Activated T-cell treated with anti-CD3 and anti-CD28 coated beads, Interleukin-2, amount 50 U/mL, for 48 hours (primary cell): ENCODE measurements around the gene COL4A3.

Experiments
- DNase-seq, 2 experiments: peaks; one replicate each; pipeline ENCODE4 v3.0.0-alpha.2; 2020

Gene COL4A3

DNA sequence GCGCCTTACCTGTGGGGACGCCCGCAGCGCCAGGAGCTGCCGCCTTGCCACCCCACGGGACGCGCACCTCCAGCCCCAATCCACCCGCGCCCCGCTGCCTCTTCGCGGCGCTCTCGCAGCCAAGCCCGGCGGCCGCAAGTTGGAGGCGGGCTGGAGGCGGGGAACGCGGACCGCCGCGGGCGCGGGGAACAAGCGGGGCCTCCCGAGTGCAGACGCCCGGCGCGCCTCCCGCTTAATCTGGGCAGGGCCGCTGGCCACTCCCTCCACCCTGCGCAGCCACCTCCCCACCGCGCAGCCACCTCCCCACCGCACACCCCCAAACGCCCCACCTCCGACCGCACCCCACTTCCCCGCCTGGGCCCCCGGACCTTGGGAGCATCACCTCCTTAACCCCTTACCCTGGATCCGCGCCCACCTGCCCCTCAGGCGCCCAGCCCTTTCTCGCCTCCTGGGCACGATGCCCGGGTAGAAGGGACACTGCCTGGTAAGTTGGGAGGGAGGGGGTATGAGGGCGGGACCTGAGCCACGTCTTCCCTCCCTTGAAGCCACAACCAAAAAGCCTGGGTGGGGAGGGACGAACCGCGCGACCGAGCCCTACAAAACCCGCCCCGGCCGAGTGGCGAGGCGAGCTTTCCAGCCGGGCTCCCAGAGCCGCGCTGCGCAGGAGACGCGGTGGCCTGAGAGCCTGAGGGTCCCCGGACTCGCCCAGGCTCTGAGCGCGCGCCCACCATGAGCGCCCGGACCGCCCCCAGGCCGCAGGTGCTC, at the start of gene COL4A3, which contains the start of gene COL4A4:
COL4A3 (plus strand) TSS at position 627 of the 765 bp plus-strand sequence; CDS start at position 730, 103 bp downstream.
COL4A4 (minus strand) TSS at position 208 of the 765 bp plus-strand sequence. CDS start 16,722 bp downstream, outside the sequence.
- peak; percentile 19 to 34 for DNase-seq

DNA sequence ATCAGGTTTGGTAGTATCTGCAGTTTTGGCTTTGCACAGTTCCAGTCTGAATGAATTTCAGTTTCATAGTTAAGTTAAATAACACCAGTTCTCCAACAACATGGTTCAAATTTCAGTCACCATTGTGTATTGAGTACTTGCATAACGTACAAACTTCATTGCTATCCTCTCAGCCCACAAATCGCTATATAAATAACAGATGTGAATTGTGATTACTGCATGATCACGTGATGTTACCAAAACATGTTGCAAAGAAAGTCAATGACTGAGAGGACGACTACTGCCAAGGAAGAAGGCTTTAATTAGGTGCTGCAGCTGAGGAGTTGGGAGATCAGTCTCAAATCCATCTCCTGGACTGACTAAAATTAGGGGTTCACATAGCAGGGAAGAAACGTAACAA, 48.7 kb upstream of the COL4A3 start:
- DNase-seq: no peak

DNA sequence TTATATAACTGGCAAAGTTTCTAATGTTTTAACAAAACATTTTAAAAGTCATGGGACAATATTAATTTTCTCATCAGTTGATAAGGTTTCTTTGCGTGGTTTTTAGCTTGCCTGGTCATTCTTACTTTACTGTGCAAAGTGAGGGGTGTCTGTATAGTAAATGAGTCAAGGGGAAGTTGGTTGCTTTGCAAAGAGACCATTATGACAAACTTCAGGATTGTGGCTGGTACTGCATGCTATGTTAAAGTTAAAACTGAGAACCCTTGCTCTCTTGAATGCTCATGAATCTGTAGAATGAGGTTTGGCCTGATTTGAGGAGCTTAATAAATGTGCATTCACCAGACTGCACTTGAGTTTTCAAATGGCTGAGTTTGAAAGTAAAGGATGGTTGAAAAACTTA, 47.4 kb upstream of the COL4A3 start:
- DNase-seq: no peak

DNA sequence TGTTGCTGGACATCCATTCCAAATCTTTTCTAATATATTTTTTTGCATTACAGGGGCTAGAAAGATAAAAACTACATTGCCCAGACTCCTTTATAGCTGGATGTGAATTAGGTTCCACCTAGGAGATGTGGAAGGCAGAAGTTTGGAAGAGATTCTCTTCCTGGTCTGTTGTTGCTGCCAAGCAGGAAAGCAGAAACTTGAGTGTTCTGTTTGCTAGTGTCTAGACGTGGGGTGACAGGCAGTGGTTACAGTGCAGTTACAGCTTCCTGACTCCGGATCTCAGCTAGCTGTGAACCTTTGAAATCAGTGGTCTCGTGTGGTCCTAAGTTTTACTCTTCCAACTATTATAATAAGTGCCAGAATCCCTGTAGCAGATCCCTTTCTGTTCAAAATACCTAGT, 46.6 kb upstream of the COL4A3 start:
- DNase-seq: no peak

DNA sequence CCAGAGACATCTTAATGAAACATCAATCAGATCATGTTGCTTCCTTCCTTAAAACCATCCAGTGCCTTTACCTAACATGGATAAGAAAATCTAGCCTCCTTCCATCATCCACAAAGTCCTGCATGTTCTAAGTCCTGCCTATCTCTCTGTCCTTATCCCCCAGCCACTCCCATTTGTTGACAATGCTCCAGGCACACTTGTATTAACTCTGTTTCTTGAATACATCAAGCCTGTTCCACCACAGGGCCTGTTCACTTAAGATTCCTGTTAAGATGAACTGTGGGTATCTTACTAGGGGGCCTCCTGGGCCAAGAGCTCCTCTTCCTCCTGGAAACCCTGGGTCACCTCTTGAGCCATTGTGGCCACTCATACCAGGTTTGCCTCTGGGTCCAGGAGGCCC, 46.1 kb upstream of the COL4A3 start:
- DNase-seq: no peak

DNA sequence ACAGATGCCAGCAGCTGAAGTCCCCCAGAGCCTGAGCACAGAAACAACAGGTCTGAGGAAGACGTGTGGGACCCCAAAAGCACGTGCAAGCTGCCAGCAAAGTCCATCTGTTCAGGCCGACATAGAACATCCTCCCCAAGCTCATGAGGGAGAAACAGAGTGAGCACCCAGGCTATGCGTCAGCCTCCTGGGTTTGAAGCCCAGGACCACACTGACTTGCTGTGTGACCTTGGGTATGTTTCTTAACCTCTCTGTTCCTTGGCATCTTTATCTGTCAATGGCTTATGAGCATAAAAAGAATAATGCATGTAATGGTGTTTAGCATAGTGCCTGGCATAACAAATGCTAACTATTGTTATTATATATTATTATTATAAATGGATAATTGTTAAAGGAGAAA, 40.7 kb upstream of the COL4A3 start:
- DNase-seq: no peak

DNA sequence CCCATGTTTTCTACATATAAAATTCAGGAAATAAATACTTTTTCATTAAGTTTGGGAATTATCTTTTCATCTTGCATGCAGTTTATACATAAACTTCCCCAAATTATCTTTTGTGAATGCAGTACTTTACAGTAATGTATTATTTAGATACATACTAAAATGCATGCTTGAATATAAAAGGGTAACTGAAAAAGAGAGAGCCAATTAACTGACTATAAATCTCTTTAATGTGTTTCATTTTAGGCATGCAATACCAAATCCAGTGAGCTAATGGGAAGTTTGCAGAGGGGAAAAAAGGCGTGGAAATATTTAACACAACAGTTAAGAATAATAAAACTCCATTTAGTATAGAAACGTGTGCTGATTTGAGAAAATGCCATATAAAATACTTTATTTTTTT, 39.6 kb upstream of the COL4A3 start:
- DNase-seq: no peak

DNA sequence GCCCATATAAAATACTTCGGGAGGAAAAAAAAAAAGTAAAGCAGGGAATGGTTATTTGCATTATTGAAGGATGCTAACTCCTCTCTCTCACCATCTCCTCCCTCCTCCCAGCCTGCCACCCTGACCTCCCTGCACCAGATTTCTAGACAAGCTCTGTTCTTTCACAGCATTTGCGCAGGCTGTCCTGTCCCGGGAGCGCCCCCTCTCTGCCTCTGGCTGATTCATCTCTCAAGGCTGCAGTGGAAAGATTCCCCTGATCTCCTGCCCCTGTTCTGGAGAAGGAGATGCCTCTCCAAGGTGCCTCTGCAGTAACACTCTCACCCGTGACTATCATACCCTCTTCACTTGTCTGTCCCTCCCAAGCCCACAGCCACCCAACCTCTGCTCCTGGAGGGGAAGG, 38.9 kb upstream of the COL4A3 start:
- no peak for DNase-seq

DNA sequence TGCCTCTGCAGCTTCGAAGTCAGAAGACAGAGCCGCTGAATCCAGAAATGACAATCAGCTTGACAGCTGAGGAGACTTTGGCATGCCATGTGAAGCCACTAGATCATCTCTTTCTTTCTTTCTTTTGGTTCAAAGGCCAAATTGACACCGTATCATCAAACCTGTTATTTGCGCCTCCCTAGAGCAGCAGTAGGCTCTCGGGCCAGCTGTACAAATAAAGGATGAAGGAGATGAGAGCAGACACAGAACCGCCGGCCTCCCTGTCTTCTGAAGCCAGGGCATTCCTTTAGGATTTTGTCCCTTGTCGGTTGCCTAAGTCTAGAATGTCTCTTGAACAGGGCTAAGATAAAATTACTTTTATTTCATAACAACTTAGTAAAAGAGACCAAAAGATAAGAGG, 37.2 kb upstream of the COL4A3 start:
- no peak for DNase-seq

DNA sequence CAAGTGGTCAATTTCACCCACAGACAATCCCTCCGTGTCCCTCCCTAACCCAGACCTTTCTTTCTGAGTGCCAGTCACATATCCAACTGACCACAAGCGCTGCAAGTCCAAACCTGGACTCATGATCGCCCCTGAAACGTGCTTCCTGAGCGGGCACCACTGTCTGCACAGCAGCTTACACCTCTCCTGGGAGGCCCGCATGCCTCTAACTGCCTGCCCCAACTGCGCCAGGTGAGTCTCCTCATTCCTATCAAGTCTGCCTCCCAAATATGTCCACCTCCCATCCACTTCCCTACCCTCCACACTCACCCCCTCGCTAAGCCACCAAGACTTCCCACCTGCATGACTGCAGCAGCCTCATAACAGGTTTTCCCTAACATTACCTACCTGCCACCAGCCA, 33.8 kb upstream of the COL4A3 start:
- DNase-seq: no peak

DNA sequence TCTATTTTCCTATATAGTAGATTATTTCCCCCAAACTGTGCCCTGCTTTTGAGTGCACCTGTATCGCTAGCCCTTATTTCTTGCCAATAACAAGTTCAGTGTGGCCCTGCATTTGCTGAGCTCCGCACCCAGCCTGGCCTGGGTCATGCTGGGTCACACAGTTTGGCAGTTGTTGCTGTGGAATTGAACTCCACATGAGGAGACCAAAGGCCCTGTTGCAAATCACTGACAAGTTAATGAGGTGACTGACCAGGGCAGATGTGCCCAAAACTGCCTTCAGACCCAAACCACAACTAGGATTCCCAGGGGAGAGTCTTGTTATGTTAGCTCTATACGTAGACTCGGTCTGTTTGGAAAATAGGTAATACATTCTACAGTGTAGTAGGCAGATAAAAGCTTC, 31.4 kb upstream of the COL4A3 start:
- DNase-seq: no peak

DNA sequence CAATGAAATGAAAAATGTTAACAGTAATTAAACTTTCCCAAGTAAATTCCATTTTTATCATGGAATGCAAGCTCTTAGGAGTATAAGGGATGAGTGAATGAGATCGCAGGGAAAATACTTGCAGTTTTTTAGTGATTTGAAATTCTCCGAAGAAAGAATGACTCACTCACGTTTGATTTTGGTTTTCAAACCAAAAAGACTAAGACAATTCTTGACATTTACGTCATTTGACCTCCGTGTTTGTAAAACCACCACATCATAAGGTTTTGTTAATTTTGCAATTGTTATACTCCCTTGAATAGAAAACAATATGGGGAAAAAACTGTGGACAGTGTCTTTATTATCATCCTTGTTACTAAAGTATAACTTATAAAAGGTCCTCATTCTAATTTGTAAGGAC, 29.8 kb upstream of the COL4A3 start:
- DNase-seq: no peak

DNA sequence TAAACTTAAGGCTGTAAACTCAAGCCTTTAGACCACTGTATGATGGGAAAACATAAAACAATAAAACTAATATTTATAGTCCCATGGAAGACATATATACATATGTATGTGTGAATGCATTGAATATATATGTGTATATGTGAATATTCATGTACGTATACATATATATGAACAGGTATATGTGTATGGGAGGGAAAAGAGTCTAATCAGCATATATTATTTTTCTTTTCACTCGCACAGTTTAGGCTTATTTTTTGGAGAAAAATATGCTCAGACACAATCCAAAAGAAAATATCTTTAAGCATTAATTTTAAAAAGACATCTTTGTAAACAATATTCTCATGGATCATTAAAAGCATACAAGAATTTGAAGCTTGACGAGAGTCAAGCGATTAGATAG, 23.1 kb upstream of the COL4A3 start:
- no peak for DNase-seq

DNA sequence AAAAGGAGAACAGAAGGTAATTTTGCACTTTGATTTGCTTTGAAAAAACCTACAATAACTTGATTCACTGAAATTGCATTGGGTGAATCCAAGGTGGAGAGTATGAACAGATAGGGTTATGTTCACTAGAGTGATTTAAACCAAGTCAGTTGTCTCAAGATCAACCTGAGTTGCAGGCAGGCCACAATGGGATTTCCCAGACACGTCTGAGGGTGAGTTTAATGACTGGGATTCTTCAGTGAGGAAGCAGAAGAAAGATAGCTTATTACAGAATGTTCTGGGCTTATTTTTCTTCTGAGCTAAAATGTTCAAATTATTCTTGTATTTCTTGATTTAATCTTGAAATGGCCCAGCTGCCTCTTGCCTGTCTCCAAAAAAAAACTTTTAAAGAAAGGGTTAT, 20.5 kb upstream of the COL4A3 start:
- DNase-seq: no peak

DNA sequence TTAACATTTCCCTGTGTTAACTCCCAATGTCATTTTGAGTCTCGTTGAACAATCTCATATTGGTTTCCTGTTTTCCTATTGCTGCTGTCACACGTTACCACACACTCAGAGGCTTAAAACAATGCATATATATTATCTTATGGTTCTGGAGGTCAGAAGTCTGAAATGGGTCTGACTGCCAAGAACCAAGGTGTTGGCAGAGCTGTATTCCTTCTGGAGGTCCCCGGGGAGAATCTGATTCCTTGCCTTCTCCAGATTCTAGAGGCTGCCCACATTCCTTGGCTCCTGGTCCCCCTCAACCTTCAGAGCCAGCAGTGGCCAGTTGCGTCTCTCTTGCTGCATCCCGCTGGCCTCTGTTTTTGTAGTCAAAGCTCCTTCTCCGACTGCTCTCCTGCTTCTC, 18.0 kb upstream of the COL4A3 start:
- no peak for DNase-seq

DNA sequence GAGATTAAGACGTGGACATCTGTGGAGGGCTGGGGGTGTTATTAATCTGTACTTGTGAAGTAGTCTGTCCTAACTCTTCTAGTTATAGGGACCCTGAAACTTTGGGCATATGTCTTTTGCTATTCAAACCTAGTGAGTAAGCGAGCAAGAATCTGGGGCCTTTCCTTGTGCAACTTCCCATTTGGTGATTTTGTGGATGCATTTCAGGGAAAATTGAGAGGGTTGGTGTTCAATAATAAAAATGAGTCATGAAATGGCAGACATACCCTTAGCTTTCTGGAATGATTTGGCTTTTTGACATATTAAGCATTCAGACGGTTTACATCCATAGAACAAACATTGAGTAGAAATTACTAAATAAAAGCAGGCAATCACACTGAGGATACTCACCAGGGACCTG, 17.4 kb upstream of the COL4A3 start:
- no peak for DNase-seq

DNA sequence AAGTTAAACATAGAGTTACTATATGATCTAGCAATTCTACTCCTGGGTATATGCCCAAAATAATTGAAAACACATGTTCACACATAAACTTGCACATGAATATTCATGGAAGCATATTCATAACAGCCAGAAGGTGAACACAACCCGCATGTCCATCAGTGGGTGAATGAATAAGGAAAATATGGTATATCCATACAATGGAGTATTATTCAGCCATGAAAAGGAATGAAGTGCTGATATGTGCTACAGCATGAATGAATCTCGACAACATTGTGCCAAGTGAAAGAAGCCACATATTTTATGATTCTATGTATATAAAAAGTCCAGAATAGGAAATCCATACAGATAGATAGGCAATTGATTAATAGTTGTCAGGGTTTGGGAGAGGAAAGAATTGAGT, 16.3 kb upstream of the COL4A3 start:
- DNase-seq: no peak

DNA sequence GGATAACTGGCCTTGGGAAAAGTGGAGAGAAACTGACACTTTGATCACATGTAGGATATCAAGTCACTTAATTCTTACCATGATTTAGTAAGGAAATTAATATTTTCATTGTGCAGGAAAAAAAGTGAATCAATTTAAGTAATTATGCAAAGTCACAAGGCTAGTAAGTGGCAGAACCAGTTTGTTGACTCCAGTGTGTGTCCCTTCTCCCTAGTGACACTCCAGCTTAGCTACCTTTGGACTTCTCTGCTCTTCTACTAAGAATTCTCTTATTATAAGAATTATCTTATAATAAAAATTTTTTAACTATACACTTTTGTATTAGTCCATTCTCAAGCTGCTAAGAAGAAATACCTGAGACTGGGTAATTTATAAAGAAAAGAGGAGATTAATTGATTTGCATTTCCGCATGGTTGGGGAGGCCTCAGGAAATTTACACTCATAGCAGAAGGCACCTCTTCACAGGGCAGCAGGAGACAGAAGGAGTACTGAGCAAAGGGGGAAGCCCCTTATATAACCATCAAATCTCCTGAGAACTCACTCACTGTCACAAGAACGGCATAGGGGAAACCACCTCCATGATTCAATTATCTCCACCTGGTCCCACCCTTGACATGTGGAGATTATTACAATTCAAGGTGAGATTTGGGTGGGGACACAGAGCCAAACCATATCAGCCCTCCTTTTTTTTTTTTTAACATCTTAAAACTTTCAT, 14.0 kb upstream of the COL4A3 start:
- no peak for DNase-seq

DNA sequence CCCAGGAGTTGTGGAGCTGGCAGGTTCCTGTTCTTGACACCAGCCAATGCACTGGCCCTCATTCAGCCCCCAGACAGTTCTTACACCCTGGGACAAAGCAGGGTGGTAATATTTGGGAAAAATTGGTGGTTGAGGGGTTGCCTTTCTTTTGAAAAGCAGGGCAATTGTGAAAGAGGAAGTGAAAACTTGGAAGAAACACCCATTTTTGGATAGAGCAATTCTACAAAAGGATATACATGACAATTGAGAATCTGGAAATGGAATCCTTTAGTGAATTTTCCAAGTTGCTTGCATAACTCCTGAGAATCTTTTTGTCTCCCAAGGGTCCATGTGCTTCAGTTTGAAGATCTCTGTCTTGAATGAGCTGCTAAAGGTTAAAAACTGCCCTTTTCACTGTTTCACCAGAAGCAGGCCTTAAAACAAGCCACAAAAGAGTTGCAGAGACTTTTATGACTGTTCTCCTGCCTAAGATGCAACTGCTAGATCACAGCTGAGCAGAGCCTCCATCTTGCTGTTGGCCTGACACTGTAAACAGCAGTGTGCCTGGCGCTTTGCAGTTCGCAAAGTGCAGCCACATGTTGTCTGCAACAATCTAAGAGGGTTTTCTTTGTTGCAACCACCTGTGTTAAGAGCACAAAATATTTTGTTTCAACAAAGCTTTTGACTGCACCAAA, 12.2 kb upstream of the COL4A3 start:
- DNase-seq: no peak

DNA sequence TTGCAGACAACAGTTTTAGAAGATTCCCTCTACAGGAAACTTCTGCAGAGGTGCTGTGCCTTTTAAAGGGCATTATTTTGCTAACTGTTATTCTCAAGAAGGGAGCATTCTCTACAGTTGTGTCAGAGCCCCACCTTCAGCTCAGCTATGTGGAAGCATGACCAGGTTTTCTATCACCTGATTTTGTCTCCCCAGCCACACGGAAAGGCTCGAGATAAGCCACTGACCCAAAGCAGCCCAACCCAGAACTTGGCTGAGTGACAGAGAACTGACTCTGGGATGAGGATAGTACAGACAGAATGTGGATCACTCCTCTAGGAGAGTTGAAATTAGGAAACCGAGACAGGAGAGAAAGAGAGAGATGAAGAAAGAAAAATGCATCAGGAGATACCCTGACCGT, 11.1 kb upstream of the COL4A3 start:
- DNase-seq: no peak

DNA sequence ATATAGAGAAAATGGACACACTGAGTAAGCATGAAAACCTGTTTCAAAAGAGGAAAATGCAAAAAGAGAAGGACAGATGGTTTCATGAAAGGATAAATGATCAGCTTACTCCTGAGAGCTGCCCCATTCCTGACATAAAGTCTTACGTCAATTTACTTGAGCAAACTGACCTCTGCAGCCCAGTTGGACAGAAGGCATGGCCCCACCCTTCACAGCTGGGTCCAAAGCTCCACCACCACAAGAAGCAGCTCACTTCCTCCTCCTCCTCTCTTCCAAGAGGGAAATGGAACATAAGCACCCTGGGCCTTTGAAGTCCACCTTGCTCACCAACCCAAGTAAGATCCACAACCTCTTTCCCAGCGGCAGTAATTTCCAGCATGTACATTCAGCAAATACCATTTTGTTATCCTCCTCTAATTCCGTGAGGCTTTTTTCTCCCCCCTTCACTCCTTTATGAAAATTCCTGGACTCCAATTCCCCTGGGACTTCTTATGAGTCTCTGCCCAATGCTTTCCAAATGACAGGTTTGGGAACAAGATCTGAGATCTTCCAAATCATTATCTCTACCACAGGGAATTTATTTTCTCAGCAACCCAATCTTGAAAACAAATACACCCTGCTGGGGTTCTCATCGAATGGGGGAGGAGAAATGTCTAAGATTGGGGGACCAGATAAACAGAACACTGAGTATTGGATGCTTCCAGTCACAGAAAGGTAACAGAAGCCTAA, 10.5 kb upstream of the COL4A3 start:
- DNase-seq: no peak

DNA sequence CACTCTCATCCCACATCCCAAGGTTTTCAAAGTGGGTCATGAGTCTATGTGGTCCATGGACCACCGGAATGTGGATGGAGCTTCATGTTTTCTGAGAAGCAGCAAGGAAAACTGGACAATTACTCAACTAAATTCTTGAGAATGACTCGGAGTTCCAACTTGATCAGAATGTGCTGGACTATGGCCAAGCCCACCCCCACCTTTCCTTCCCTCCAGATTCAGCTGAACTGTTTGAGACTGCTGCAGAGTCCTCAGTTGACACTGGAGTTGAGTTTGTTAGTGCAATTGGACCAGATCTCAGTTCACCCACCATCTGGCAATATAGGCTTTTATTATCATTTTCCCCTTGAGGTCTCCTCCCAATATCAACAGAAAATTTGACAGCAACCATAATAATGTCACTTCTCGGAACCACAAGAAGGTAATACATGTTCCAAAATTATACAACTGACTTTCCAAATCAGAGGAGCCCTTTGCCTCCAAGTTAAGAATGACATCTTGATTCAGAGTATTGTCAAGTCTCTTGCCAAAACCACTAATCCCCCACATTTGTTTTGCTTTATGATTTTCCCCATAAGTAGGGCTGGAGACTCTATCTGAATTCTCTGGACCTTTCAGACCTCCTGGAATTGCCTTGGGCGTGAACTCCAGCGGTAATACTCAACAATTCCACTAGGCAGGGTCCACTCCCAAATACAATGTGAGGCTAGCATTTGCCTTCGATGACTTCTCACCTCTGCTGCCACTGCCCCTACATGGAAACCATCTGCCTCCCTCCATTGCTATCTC, 9.2 kb upstream of the COL4A3 start:
- no peak for DNase-seq
